Measurements from ENCODE around the gene MAN1B1. TPM values are rescaled to one million over a fixed set of nuclear protein-coding genes. Genes with fewer than 3 reads are reported as not detected.

The MAN1B1 gene
- polyA plus RNA-seq, 3 donors: 29.3 to 38.2 (median 33.3) TPM

DNA sequence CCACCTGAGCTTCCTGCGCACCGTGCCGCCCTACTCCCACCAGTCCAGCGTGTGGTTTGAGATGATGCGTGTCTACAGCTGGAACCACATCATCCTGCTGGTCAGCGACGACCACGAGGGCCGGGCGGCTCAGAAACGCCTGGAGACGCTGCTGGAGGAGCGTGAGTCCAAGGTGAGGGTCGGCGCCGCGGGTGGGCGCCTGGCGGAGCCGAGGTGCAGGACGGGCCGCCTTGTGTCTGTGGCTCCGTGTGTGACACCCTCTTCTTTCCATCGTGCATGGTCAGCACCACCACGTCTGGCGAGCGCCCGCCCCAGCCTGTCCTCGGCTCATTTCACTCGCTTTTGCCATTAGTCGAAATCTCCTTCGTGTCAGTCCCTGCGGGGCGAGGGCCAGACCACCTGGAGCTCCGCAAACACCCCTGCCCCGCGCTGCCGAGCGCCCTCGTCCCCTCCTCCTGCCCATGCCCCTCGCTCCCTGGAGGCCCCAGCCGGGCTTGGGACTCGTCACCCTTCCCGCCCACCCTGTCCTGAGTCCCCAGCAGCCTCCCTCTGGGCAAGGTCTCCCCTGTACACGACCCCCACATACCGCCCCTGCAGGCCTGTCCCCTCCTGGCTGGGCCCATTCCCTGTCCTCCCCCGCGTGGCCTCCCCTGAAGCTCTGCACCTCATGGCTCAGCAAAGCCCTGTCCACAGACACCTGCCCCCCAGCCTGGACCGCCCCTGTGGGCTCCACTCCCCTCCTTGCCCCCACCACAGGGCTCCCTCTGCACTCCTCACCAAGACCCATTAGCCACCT, 59.1 kb downstream of the MAN1B1 start:
- peaks cover 0 to 8% of the 10 kb centered on the region in 2 donors for H3K27me3 ChIP-seq (ENCODE audit: control insufficient read depth in 2 of 2, insufficient read depth in 2 of 2, low read length in 2 of 2)
- intact Hi-C loops (cut with micrococcal nuclease): no loop called here

DNA sequence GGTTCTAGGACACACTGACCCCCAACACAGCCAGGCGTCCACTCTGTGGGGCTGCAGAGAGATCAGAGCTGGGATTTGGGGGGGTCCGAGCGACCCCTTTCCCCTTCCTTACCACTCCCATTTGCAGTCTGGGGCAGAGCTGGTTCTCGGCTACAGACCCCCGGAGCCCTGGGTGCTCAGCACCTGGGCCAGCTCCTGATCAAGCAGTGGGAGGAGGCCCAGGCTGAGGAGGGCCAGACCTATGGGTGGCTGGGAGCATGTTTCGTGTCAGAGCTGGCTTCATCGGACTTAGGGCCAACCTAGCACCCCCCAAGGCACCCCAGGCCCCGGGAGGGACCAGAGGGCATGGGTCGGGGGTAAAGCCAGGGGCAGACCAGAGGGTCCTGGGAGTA, 59.7 kb downstream of the MAN1B1 start:
- no peak overlapping the region for H3K9ac ChIP-seq (ENCODE audit: insufficient read depth, low read length, poor library complexity, severe bottlenecking)
- H3K9me3 Mint-ChIP-seq: peaks cover 5 to 18% (median 12%) of the 10 kb centered on the region in 7 donors
- H3K4me3 ChIP-seq (replicated peaks in 1 of 3; ENCODE audit: low read depth in 2 of 3, low read length in 3 of 3): no peak overlapping the region
- no peak overlapping the region for H3K4me3 Mint-ChIP-seq
- H3K27ac Mint-ChIP-seq: no peak overlapping the region
- TF ChIP-seq, protein P1, sequence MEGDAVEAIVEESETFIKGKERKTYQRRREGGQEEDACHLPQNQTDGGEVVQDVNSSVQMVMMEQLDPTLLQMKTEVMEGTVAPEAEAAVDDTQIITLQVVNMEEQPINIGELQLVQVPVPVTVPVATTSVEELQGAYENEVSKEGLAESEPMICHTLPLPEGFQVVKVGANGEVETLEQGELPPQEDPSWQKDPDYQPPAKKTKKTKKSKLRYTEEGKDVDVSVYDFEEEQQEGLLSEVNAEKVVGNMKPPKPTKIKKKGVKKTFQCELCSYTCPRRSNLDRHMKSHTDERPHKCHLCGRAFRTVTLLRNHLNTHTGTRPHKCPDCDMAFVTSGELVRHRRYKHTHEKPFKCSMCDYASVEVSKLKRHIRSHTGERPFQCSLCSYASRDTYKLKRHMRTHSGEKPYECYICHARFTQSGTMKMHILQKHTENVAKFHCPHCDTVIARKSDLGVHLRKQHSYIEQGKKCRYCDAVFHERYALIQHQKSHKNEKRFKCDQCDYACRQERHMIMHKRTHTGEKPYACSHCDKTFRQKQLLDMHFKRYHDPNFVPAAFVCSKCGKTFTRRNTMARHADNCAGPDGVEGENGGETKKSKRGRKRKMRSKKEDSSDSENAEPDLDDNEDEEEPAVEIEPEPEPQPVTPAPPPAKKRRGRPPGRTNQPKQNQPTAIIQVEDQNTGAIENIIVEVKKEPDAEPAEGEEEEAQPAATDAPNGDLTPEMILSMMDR (IDR thresholded peaks at IDR 0.05): no peak
- no peak overlapping the region for H3K4me2 ChIP-seq (replicated peaks; ENCODE audit: extremely low read depth, low read length, poor library complexity, severe bottlenecking)
- no peaks in the 10 kb centered on the region for H3K4me1 ChIP-seq (ENCODE audit: control insufficient read depth in 1 of 2, insufficient read depth in 2 of 2, low read length in 2 of 2)
- H3K79me2 ChIP-seq (ENCODE audit: insufficient read depth, low read length): no peaks in the 10 kb centered on the region
- peaks cover 0 to 15% of the 10 kb centered on the region in 2 donors for H3K9me3 ChIP-seq (replicated peaks in 1 of 2; ENCODE audit: control insufficient read depth in 1 of 2, insufficient read depth in 1 of 2, low read length in 2 of 2)
- no peaks in the 10 kb centered on the region for H4K20me1 ChIP-seq (ENCODE audit: insufficient read depth, low read length)
- H3K27me3 ChIP-seq (ENCODE audit: control insufficient read depth in 2 of 2, insufficient read depth in 2 of 2, low read length in 2 of 2): peaks cover 0 to 3% of the 10 kb centered on the region in 2 donors
- no peak for DNase-seq
- no peaks in the 10 kb centered on the region for H3K36me3 Mint-ChIP-seq
- no peaks in the 10 kb centered on the region for H3K4me1 Mint-ChIP-seq
- H3K27ac ChIP-seq (ENCODE audit: low read depth in 1 of 2, low read length in 2 of 2): no peak overlapping the region
- WGBS (ENCODE audit: insufficient coverage): 30% methylated on average over 2 of the region's 9 CpGs
- H3K36me3 ChIP-seq (replicated peaks in 1 of 2; ENCODE audit: control insufficient read depth in 1 of 2, insufficient read depth in 2 of 2, low read length in 2 of 2): no peaks in the 10 kb centered on the region
- H2AFZ ChIP-seq (ENCODE audit: insufficient read depth, low read depth, low read length, poor library complexity, severe bottlenecking): no peak overlapping the region
- H3K27me3 Mint-ChIP-seq (ENCODE audit: low read depth in 3 of 3): peaks cover 13 to 30% (median 30%) of the 10 kb centered on the region in 3 donors
- intact Hi-C loops (cut with micrococcal nuclease): no loop called here

More for the DNA sequence above, 59.1 kb downstream of the MAN1B1 start:
- H3K9me3 ChIP-seq (replicated peaks in 1 of 2; ENCODE audit: control insufficient read depth in 1 of 2, insufficient read depth in 1 of 2, low read length in 2 of 2): peaks cover 0 to 11% of the 10 kb centered on the region in 2 donors
- no peak overlapping the region for H3K9ac ChIP-seq (ENCODE audit: insufficient read depth, low read length, poor library complexity, severe bottlenecking)
- no peaks in the 10 kb centered on the region for H3K36me3 ChIP-seq (replicated peaks in 1 of 2; ENCODE audit: control insufficient read depth in 1 of 2, insufficient read depth in 2 of 2, low read length in 2 of 2)
- TF ChIP-seq, protein P1 (IDR thresholded peaks at IDR 0.05): no peak
- H3K4me2 ChIP-seq (replicated peaks; ENCODE audit: extremely low read depth, low read length, poor library complexity, severe bottlenecking): no peak overlapping the region
- H3K4me1 Mint-ChIP-seq: no peaks in the 10 kb centered on the region
- H2AFZ ChIP-seq (ENCODE audit: insufficient read depth, low read depth, low read length, poor library complexity, severe bottlenecking): no peak overlapping the region
- no peak overlapping the region for H3K27ac Mint-ChIP-seq
- H4K20me1 ChIP-seq (ENCODE audit: insufficient read depth, low read length): no peaks in the 10 kb centered on the region
- no peak overlapping the region for H3K4me3 ChIP-seq (replicated peaks in 1 of 3; ENCODE audit: low read depth in 2 of 3, low read length in 3 of 3)
- H3K9me3 Mint-ChIP-seq: peaks cover under 1 to 14% (median 7%) of the 10 kb centered on the region in 7 donors
- 63% methylated on average over 44 of the region's 49 CpGs for WGBS (ENCODE audit: insufficient coverage)
- H3K4me3 Mint-ChIP-seq: no peak overlapping the region
- peaks cover 13 to 36% (median 25%) of the 10 kb centered on the region in 3 donors for H3K27me3 Mint-ChIP-seq (ENCODE audit: low read depth in 3 of 3)
- DNase-seq: no peak
- no peaks in the 10 kb centered on the region for H3K4me1 ChIP-seq (ENCODE audit: control insufficient read depth in 1 of 2, insufficient read depth in 2 of 2, low read length in 2 of 2)
- H3K36me3 Mint-ChIP-seq: no peaks in the 10 kb centered on the region
- no peaks in the 10 kb centered on the region for H3K79me2 ChIP-seq (ENCODE audit: insufficient read depth, low read length)
- H3K27ac ChIP-seq (ENCODE audit: low read depth in 1 of 2, low read length in 2 of 2): no peak overlapping the region
